Right renal cortex interstitium (tissue), 3 donors: ENCODE data around the gene NEK10. TPM values are rescaled to one million over a fixed set of nuclear protein-coding genes. Genes with fewer than 3 reads are reported as not detected.

ENCODE experiments used
- DNase-seq, 3 donors: peaks; one replicate each; pipeline ENCODE4 v3.0.0-alpha.2; 2013; ENCODE audit warnings: low read depth in 3 of 3, low spot score in 2 of 3
- polyA plus RNA-seq, 3 donors: library from polyadenylated mRNA; unstranded; fragments of 120-200 nt; gene quantifications; one replicate each; pipeline ENCODE4 v1.2.1, GENCODE V29; 2013; ENCODE audit not compliant: insufficient read length in 3 of 3

NEK10 gene
- polyA plus RNA-seq, 3 donors = 1.7 to 2.2 (median 2.1) TPM

DNA sequence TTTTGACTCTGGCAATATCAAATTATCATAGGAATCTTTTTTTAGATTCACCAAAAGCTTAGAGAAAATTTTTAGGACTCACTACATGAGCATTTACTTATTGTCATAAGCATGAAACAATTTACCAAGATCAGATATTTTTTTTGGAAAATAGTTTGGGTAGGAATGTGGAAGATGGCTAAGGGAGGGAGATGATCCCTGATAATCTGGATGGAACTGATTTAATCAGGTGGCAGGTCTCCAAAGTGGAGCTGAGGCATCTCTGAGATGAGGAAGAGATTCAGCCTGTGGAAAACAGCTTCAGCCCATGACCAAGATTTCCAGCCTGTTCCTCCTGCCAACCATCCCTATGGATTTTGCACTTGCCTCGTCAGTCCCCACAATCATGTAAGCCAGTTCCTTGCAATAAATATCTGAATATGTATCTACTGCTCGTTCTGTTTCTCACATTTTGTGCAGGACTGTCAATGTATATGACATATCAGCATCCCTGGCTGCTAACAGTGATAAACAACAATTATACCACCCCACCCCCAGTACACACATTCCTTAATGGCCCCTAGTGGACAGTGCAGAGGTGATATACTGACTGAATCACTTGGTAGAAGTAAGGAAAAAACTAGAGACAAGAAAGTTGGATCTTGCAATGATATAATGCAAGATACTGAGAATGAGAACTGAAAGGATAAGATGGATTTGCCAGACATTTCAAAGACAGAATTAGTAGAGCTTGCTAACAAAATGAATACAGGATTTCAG is 183.8 kb downstream of the NEK10 start:
- DNase-seq = no peak

DNA sequence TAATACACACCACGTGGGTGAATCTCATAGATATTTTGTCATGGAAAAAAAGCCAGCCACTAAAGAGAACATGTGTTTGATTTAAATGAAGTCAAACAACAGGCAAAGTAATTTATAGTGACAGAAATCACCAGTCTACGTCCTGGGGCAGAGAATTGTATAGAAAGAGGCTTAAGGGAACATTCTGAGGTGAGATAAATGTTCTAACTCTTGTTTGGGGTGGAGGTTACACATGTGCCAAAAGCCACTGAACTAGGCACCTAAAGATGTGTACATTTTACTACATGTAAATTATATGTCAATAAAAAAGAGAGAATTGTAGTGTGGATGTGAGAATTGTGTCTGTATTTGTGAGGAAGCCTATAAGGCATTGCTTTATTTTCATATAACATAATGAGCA is 184.9 kb downstream of the NEK10 start:
- no peak for DNase-seq

GRCh38 chr3:27176256-27176655 is 192.9 kb downstream of the NEK10 start:
- DNase-seq = no peak

DNA sequence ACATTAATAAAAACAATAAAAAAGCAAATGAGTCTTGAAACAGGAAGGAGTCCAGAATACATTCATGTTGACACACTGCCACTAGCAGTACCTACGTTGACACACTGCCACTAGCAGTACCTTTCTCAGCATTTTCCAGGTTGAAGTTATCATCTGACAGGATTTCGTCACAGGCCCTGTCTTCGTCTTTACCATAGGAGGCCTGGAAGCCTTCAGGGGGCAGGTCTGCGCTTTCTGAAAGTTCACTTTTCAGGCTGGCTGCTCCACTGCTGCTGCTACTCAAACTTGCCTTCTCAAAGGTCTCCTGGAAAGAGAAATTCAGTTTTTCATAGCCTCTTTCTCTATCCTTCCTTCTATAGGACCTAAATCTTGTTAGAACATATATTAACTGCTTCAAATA is 194.7 kb downstream of the NEK10 start:
- no peak for DNase-seq

GRCh38 chr3:27171113-27171512 is 198.1 kb downstream of the NEK10 start:
- no peak for DNase-seq

- DNase-seq = no peak
Observed at GRCh38 chr3:27166888-27167287, 202.3 kb downstream of the NEK10 start.

DNA sequence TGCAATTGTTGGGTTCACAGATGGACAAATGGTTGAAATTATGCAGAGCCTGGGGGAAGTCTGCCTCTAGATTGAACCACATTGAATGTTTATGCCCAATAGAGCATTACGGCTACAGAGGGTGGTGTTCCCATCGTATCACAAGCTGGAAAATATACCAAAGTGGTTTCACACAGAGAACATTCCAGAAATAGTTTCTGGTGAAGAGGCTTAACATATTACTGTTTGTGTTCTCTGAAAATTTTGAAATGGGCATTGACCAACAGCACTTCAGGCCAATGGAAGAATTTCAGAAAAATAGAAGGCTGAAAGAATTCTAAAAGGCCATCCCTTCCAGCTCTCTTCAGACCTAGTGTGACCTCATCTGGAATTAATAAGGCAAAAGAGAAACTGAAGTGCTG is 203.9 kb downstream of the NEK10 start:
- no peak for DNase-seq

DNA sequence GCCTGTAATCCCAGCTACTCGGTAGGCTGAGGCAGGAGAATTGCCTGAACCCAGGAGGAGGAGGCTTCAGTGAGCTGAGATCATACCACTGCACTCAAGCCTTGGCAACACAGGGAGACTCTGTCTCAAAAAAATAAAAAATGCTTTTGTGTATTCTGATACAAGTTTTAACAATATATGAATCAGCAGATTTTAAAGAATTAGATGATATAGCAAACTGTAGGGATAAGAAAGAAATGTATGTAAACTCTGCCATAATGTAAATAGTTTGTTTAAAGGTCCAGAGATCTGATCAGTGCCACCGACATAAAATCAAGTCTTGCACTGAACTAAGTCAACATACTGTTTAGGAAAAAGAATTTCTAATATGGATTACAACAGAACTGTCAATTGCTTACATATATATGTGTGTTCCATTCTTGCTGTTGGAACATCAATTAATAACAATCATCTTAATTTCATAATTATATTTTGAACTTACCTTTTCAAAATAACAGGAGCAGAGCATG is 208.3 kb downstream of the NEK10 start:
- no peak for DNase-seq

DNA sequence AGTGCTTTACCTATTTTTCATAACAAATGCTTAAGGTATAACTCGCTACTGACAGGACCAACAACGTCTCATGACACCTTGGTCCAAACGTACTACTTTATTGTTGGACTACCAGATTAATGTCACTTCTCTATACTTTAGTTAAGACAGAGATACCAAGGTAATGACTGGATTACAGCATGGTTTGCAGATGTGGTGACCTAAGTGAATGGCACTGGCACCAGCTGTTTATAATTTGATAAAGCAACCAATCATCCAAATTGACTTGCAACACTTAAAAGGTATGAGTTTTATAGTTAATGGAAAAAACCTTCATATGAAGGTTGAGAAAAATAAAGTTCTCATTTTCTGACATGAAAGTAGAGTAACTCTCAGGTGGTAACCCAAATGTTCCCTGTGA is 209.0 kb downstream of the NEK10 start:
- DNase-seq = no peak

DNA sequence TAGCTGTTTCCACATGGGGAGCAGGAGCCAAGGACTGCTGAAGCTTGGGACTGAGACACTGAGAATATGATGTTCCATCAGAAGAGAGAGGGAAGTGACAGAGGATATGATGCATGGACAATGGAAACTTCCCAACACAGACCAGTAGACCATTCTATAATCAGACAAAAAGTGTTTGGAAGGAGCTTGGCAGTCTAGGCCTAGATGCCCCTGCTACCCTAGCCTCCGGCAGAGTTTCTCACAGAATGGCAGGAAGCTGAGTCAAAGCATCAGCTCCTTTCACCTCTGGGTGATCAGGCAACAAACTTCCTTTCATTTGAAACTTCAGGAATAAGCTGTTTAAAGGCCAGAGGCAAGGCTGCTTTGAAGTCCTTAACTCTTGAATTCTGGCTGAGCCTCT is 222.0 kb downstream of the NEK10 start:
- no peak for DNase-seq

- DNase-seq = no peak
Observed at GRCh38 chr3:27146786-27147185, 222.4 kb downstream of the NEK10 start.

DNA sequence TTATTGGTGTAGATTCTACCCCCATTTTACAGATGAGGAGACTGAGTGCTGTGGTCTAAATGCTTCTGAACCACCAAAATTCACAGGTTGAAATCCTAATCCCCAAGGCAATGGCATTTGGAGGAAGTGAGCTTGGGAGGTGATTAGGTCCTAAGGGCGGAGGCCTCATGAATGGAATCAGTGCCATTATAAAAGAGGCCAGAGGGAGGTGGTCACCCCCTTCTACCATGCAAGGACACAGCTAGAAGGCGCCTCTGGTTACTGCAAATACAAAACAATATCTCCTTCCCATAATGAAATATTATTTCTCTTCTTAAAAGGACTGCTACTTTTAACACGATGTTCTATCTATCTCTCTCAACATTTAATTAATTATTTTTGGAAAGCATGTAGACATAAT is 223.5 kb downstream of the NEK10 start:
- DNase-seq = no peak

GRCh38 chr3:27141668-27142067 is 227.5 kb downstream of the NEK10 start:
- DNase-seq = no peak

DNA sequence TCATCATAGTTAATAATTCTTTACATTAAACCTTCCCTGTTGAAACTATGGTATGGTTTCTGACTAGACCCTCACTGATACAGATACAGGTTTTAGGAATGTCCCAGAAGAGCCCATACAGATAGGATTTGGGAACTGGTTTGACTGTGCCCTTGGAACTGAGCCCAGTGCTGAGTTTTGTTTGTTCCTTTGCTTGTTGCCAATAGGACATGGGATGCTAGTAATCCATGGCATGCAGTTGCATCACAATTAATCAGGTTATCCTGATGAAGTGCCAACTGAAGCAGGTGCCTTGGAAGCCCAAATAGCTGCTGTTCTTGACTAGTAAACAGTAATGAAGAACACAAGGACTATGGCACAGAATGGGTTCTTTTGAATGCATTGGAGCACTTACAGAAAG is 230.6 kb downstream of the NEK10 start:
- DNase-seq = no peak

DNA sequence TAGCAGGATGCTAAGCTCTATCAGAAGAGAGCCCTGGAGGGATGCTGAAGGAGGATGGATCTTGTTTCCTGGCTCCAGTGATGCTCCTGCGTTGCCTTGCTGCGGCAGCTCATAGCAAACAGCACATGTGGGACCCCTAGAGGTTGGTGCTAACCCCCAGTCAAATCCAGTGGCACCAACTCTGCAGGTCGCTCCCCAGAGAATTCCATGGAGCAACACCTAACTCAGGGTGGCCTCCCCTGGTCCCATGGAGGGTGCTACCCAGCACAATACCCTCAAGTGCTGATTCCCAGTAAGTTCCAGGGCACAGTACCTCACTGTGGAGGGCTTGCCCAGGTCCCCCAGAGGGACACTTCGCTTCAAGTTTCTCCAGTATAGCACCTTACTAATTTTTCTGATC is 231.2 kb downstream of the NEK10 start:
- DNase-seq = no peak

- peak; percentile 36 to 41 (median 41) for DNase-seq
Observed at GRCh38 chr3:27134171-27134796, 234.9 kb downstream of the NEK10 start.

GRCh38 chr3:27133060-27133459 is 236.1 kb downstream of the NEK10 start:
- no peak for DNase-seq

- DNase-seq = no peak
Observed at GRCh38 chr3:27130796-27131195, 238.4 kb downstream of the NEK10 start.

DNA sequence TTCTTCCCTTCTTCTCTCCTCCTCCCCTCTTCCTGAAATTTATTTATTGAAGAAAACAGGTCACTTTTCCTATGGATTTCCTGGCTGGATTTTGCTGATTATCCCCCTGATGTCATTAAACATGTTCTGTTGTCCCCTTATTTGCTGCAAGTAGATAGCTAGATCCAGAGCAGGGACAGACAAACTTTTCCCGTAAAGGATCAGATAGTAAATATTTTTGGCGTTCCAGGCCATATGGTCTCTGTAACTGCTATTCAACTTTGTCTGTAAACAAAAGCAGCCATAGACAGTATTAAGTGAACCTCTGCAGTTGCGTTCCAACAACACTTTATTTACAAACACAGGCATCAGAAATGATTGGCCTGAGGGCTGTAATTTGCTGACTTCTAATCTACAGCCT is 241.3 kb downstream of the NEK10 start:
- DNase-seq = no peak

DNA sequence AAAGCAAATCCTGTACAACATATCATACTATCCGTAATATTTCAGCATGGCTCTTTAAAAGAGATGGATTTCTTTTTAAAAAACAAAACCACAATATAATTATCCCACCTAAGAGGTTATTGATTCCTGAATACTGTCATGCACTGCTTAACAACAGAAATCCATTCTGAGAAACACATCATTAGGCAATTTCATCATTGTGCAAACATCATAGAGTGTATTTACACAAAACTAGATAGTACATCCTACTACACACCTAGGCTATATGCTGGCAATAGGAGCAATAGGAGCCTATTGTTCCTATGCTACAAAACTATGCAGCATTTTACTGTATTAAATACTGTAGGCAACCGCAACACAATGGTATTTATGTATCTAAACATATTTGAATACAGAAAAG is 242.0 kb downstream of the NEK10 start:
- no peak for DNase-seq

DNA sequence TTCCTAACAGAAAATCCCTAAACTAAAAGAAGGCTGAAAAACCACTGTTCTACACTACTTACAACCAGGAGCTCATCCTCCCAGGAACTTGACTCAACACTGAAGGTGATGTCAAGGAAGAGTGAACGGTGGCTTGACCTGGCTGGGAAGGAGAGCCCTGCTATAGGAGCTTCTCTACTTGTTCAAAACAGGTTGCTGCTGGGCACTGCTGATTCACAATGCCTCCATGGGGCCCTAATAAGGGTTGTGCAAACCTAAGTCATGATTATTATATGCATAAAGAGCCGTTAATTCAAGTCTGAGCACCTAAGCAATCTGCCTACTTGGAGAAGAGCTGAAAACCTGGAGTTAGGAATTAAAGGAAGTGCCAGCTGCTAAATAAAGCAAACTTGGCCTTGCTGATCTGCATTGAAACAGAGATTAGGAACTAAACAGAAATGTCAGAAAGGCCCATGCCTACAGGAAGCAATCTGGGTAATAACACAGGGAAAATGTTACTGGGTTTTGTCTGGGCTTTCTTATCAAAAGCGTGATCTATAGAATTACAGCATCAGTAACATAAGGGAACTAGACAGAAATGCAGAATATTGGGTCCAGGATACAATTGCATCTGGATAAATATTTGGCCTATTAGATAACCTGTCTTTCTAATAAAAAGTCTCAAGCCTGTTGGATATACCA is 243.2 kb downstream of the NEK10 start:
- DNase-seq = no peak

GRCh38 chr3:27119639-27120038 is 249.5 kb downstream of the NEK10 start:
- no peak for DNase-seq
